Gastrocnemius medialis (tissue), 4 donors: Measurements from ENCODE around the gene DDI1. TPM values are rescaled to one million over a fixed set of nuclear protein-coding genes. Genes with fewer than 3 reads are reported as not detected.

Experiments
- ATAC-seq, 2 donors: fragments of 150-250 bp; one replicate each; pipeline ENCODE4 v1.9.1; 2016
- DNase-seq, 2 donors: peaks; one replicate each; pipeline ENCODE4 v3.0.0-alpha.2; 2019
- H3K27ac ChIP-seq, 4 donors: fragments of 200-600 bp; sonication (generic); 1 replicate in 1 of 4; 2 replicates in 3 of 4; pipeline ENCODE4 v1.5.1; 2016 to 2018; ENCODE audit warnings: mild to moderate bottlenecking in 2 of 4, moderate library complexity in 1 of 4
- H3K27me3 ChIP-seq, 3 donors: fragments of 200-600 bp; sonication (generic) in 2 of 3; 1 replicate in 1 of 3; 2 replicates in 2 of 3; pipeline versions ENCODE4 v1.5.1 to v1.6.0; 2016 to 2019; ENCODE audit warnings: mild to moderate bottlenecking in 1 of 3, moderate library complexity in 1 of 3
- H3K36me3 ChIP-seq, 2 donors: fragments of 200-600 bp; sonication (generic) in 1 of 2; one replicate each; pipeline ENCODE4 v1.5.1; 2017 to 2018
- H3K4me1 ChIP-seq, 2 donors: fragments of 200-600 bp; sonication (generic) in 1 of 2; one replicate each; pipeline ENCODE4 v1.5.1; 2016 to 2017; ENCODE audit warnings: mild to moderate bottlenecking in 2 of 2
- H3K4me3 ChIP-seq, 4 donors: fragments of 200-600 bp; sonication (generic) in 3 of 4; 1 replicate in 1 of 4; 2 replicates in 3 of 4; pipeline ENCODE4 v1.5.1; 2016 to 2019; ENCODE audit warnings: mild to moderate bottlenecking in 2 of 4
- H3K9me3 ChIP-seq, 3 donors: fragments of 200-600 bp; sonication (generic) in 2 of 3; 1 replicate in 1 of 3; 2 replicates in 2 of 3; pipeline ENCODE4 v1.5.1; 2016 to 2019
- POLR2A ChIP-seq, 2 donors: fragments of 450-650 bp; IDR thresholded peaks; one replicate each; pipeline ENCODE4 v1.6.1; 2017; ENCODE audit warnings: antibody characterized with exemption in 2 of 2, mild to moderate bottlenecking in 2 of 2, moderate library complexity in 2 of 2
- in situ Hi-C, 4 donors: fragments of 200-750 bp; cut with MboI; loops; one replicate each; pipeline versions ENCODE4 v1.15.0 to v1.8.0; 2017; ENCODE audit warnings: low sequenced_read_pairs in 4 of 4
- intact Hi-C: fragments of 100-400 bp; cut with DNase I; formaldehyde crosslinking; loops from one replicate; pipeline ENCODE4 v1.15.1; 2023; ENCODE audit warnings: low total_unique reads
- total RNA-seq, 4 donors: library from RNA; depleted of rRNA; stranded (reverse); fragments of >200 nt; gene quantifications; one replicate each; pipeline versions ENCODE4 v1.1.0 to v1.2.3, GENCODE V29; 2016
- TF ChIP-seq, protein P1 (sequence below), 5 experiments: fragments of 450-650 bp in 3 of 5; fragments of 200-600 bp in 2 of 5; sonication (generic) in 2 of 5; IDR thresholded peaks in 4 of 5; conservative IDR thresholded peaks in 1 of 5; 1 replicate in 4 of 5; 2 replicates in 1 of 5; pipeline ENCODE4 v1.5.1; 2016 to 2019; ENCODE audit warnings: antibody characterized with exemption in 5 of 5, mild to moderate bottlenecking in 3 of 5, moderate library complexity in 3 of 5

DDI1 gene
- not detected for total RNA-seq

DNA sequence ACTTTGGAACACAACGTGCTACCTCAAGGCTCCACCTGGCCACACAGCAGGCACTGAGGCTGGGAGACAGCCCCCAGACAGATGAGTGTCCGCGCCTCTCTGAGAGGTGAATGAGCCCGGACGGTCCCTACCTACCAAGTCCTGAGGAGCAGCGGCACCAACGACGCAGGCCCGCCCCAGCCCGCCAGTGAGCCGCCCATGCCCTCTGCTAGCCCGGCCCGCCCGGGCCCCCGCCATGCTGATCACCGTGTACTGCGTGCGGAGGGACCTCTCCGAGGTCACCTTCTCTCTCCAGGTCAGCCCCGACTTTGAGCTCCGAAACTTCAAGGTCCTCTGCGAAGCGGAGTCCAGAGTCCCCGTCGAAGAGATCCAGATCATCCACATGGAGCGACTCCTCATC lies at the start of gene DDI1:
TSS of gene DDI1 (plus strand) at position 53 of the 400 bp plus-strand sequence. CDS start at position 236, 183 bp downstream.
- in situ Hi-C loops: no loop called here
- no peaks in the 10 kb centered on the region for H3K4me1 ChIP-seq
- ATAC-seq (no peak), DNase-seq (no peak)
- no peak within 1 kb of the TSS for H3K27ac ChIP-seq
- H3K4me3 ChIP-seq: no peak within 1 kb of the TSS
- no peaks in the 10 kb centered on the region for H3K9me3 ChIP-seq
- H3K36me3 ChIP-seq: no peaks in the 10 kb centered on the region
- H3K27me3 ChIP-seq: no peaks in the 10 kb centered on the region
- TF ChIP-seq, protein P1, sequence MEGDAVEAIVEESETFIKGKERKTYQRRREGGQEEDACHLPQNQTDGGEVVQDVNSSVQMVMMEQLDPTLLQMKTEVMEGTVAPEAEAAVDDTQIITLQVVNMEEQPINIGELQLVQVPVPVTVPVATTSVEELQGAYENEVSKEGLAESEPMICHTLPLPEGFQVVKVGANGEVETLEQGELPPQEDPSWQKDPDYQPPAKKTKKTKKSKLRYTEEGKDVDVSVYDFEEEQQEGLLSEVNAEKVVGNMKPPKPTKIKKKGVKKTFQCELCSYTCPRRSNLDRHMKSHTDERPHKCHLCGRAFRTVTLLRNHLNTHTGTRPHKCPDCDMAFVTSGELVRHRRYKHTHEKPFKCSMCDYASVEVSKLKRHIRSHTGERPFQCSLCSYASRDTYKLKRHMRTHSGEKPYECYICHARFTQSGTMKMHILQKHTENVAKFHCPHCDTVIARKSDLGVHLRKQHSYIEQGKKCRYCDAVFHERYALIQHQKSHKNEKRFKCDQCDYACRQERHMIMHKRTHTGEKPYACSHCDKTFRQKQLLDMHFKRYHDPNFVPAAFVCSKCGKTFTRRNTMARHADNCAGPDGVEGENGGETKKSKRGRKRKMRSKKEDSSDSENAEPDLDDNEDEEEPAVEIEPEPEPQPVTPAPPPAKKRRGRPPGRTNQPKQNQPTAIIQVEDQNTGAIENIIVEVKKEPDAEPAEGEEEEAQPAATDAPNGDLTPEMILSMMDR (IDR thresholded peaks at IDR 0.05 in 4 of 5, conservative IDR thresholded peaks at IDR 0.05 in 1 of 5): no peak
- TF ChIP-seq POLR2A (IDR thresholded peaks at IDR 0.05): no peak
- intact Hi-C loops: no loop called here

- no peak overlapping the region for H3K4me3 ChIP-seq
- H3K36me3 ChIP-seq: no peaks in the 10 kb centered on the region
- in situ Hi-C loops (no loop called here), intact Hi-C loops (no loop called here)
- no peak for TF ChIP-seq POLR2A (IDR thresholded peaks at IDR 0.05)
- TF ChIP-seq, protein P1 (IDR thresholded peaks at IDR 0.05 in 4 of 5, conservative IDR thresholded peaks at IDR 0.05 in 1 of 5): no peak
- H3K27ac ChIP-seq: no peak overlapping the region
- no peaks in the 10 kb centered on the region for H3K4me1 ChIP-seq
- no peak for ATAC-seq
- no peaks in the 10 kb centered on the region for H3K27me3 ChIP-seq
- no peak for DNase-seq
- H3K9me3 ChIP-seq: no peaks in the 10 kb centered on the region
These were observed 48.5 kb upstream of the DDI1 start for GRCh38 chr11:103987629-103988594.

GRCh38 chr11:103988595-103988969 lies 47.9 kb upstream of the DDI1 start:
- intact Hi-C loops (no loop called here), in situ Hi-C loops (no loop called here)
- DNase-seq: no peak

GRCh38 chr11:103993507-103993906 lies 42.9 kb upstream of the DDI1 start:
- TF ChIP-seq POLR2A (IDR thresholded peaks at IDR 0.05): no peak
- TF ChIP-seq, protein P1 (IDR thresholded peaks at IDR 0.05 in 4 of 5, conservative IDR thresholded peaks at IDR 0.05 in 1 of 5): no peak
- in situ Hi-C loops: no loop called here
- DNase-seq: no peak
- Histone ChIP-seq H3K4me3 (no peak overlapping the region), H3K36me3 (no peaks in the 10 kb centered on the region), H3K4me1 (no peaks in the 10 kb centered on the region), H3K27ac (no peak overlapping the region), H3K9me3 (no peaks in the 10 kb centered on the region), H3K27me3 (no peaks in the 10 kb centered on the region)
- ATAC-seq: no peak
- intact Hi-C loops: no loop called here

More at GRCh38 chr11:103988595-103988969, 47.9 kb upstream of the DDI1 start:
- Histone ChIP-seq H3K36me3 (no peaks in the 10 kb centered on the region), H3K4me3 (no peak overlapping the region), H3K27me3 (no peaks in the 10 kb centered on the region), H3K4me1 (no peaks in the 10 kb centered on the region), H3K27ac (no peak overlapping the region), H3K9me3 (no peaks in the 10 kb centered on the region)
- no peak for ATAC-seq
- TF ChIP-seq, protein P1 (IDR thresholded peaks at IDR 0.05 in 4 of 5, conservative IDR thresholded peaks at IDR 0.05 in 1 of 5): no peak
- no peak for TF ChIP-seq POLR2A (IDR thresholded peaks at IDR 0.05)
